Kidney epithelial cell (primary cell): ENCODE results near the gene BDKRB2. TPM values are rescaled to one million over a fixed set of nuclear protein-coding genes. Genes with fewer than 3 reads are reported as not detected.

Experiments
- DNase-seq: peaks from one replicate; pipeline ENCODE4 v3.0.0-alpha.2; 2010; ENCODE audit warnings: low read depth
- H3K27me3 ChIP-seq: 2 replicates; pipeline ENCODE4 v1.6.0; 2011; ENCODE audit warnings: low read length; ENCODE audit not compliant: control insufficient read depth, insufficient read depth
- H3K36me3 ChIP-seq: 2 replicates; pipeline ENCODE4 v1.5.1; 2011; ENCODE audit warnings: low read length; ENCODE audit not compliant: control insufficient read depth, insufficient read depth
- H3K4me3 ChIP-seq: 2 replicates; pipeline ENCODE4 v1.5.1; 2011; ENCODE audit warnings: low read depth, mild to moderate bottlenecking, control low read depth, low read length
- CTCF ChIP-seq: IDR thresholded peaks from 2 replicates; pipeline ENCODE4 v1.5.1; 2011; ENCODE audit warnings: mild to moderate bottlenecking, moderate library complexity, low read length, control low read depth, inconsistent platforms; ENCODE audit not compliant: insufficient read depth, poor library complexity, severe bottlenecking
- total RNA-seq: library from RNA; depleted of rRNA; stranded (reverse); fragments of >200 nt; gene quantifications from 2 replicates; pipeline ENCODE4 v1.2.3, GENCODE V29; 2015

BDKRB2 gene
- total RNA-seq, 1 donor from 2014 or later = 1.2 TPM

- no peak for DNase-seq
- Histone ChIP-seq H3K4me3 (no peak overlapping the region), H3K27me3 (no peaks in the 10 kb centered on the region)
These were observed 1.8 kb downstream of the BDKRB2 start for GRCh38 chr14:96206461-96206860.

GRCh38 chr14:96207686-96208085 is 3.0 kb downstream of the BDKRB2 start:
- Histone ChIP-seq H3K36me3 (no peaks in the 10 kb centered on the region), H3K4me3 (no peak overlapping the region), H3K27me3 (no peaks in the 10 kb centered on the region)
- TF ChIP-seq CTCF = no peak
- no peak for DNase-seq

More at GRCh38 chr14:96206461-96206860, 1.8 kb downstream of the BDKRB2 start:
- no peaks in the 10 kb centered on the region for H3K36me3 ChIP-seq
- no peak for TF ChIP-seq CTCF

- H3K4me3 ChIP-seq = no peak overlapping the region
- H3K36me3 ChIP-seq = no peaks in the 10 kb centered on the region
- DNase-seq = no peak
- H3K27me3 ChIP-seq = no peaks in the 10 kb centered on the region
- no peak for TF ChIP-seq CTCF
These were observed 4.1 kb downstream of the BDKRB2 start for GRCh38 chr14:96208739-96209138.

GRCh38 chr14:96212140-96212539 is 7.5 kb downstream of the BDKRB2 start:
- Histone ChIP-seq H3K36me3 (no peaks in the 10 kb centered on the region), H3K27me3 (no peaks in the 10 kb centered on the region), H3K4me3 (no peak overlapping the region)
- DNase-seq = no peak
- no peak for TF ChIP-seq CTCF

GRCh38 chr14:96212896-96213295 is 8.3 kb downstream of the BDKRB2 start:
- no peaks in the 10 kb centered on the region for H3K36me3 ChIP-seq
- TF ChIP-seq CTCF = no peak
- no peak overlapping the region for H3K4me3 ChIP-seq
- DNase-seq = no peak
- no peaks in the 10 kb centered on the region for H3K27me3 ChIP-seq

- no peaks in the 10 kb centered on the region for H3K36me3 ChIP-seq
- no peak overlapping the region for H3K4me3 ChIP-seq
- no peaks in the 10 kb centered on the region for H3K27me3 ChIP-seq
- TF ChIP-seq CTCF = no peak
- DNase-seq = no peak
These were observed 9.3 kb downstream of the BDKRB2 start for GRCh38 chr14:96213871-96214465.
